HepG2 (cell line): ENCODE measurements around the gene TYMS. TPM values are rescaled to one million over a fixed set of nuclear protein-coding genes. Genes with fewer than 3 reads are reported as not detected.

Source experiments
- ATF1 ChIP-seq: IDR thresholded peaks from 2 replicates; pipeline ENCODE4 v1.6.1; 2016; ENCODE audit warnings: mild to moderate bottlenecking, control low read depth
- DR1 ChIP-seq: sonication (generic); formaldehyde crosslinking; IDR thresholded peaks from 2 replicates; pipeline ENCODE4 v1.8.0; 2021; ENCODE audit warnings: mild to moderate bottlenecking, missing genetic modification reagents, inconsistent platforms
- NCOR1 ChIP-seq: fragments of 200-600 bp; sonication (generic); IDR thresholded peaks from 2 replicates; pipeline ENCODE4 v1.7.0; 2017; ENCODE audit warnings: antibody characterized with exemption, low read length, borderline replicate concordance
- NFYC ChIP-seq: IDR thresholded peaks from 2 replicates; pipeline ENCODE4 v1.6.1; 2016; ENCODE audit warnings: missing genetic modification reagents, missing compliant biosample characterization
- POLR2G ChIP-seq: fragments of 200-400 bp; formaldehyde crosslinking; IDR thresholded peaks from 2 replicates; pipeline ENCODE4 v1.6.1; 2018; ENCODE audit warnings: mild to moderate bottlenecking, low read depth, low read length, moderate library complexity
- SAP130 ChIP-seq: IDR thresholded peaks from 2 replicates; pipeline ENCODE4 v1.6.1; 2016; ENCODE audit warnings: low read depth
- SKI ChIP-seq: fragments of 450-650 bp; IDR thresholded peaks from one replicate; pipeline ENCODE4 v1.6.1; 2018; ENCODE audit warnings: mild to moderate bottlenecking; ENCODE audit not compliant: partially characterized antibody
- SRSF1 ChIP-seq: fragments of 200-400 bp; formaldehyde crosslinking; optimal IDR thresholded peaks from 2 replicates; pipeline ENCODE3; 2017; ENCODE audit warnings: mild to moderate bottlenecking, low read depth, low read length, moderate library complexity
- WIZ ChIP-seq: sonication (generic); formaldehyde crosslinking; IDR thresholded peaks from 2 replicates; pipeline ENCODE4 v1.5.1; 2020; ENCODE audit warnings: mild to moderate bottlenecking, missing genetic modification reagents
- ZNF282 ChIP-seq: fragments of 450-650 bp; IDR thresholded peaks from 2 replicates; pipeline ENCODE4 v1.6.1; 2018; ENCODE audit not compliant: partially characterized antibody
- ZNF34 ChIP-seq: sonication (generic); formaldehyde crosslinking; IDR thresholded peaks from 2 replicates; pipeline ENCODE4 v1.4.0; 2020; ENCODE audit warnings: mild to moderate bottlenecking, missing genetic modification reagents, borderline replicate concordance
- ZNF501 ChIP-seq: sonication (generic); formaldehyde crosslinking; IDR thresholded peaks from 2 replicates; pipeline ENCODE4 v1.5.1; 2020; ENCODE audit warnings: mild to moderate bottlenecking, moderate library complexity, missing genetic modification reagents
- ZNF547 ChIP-seq: sonication (generic); formaldehyde crosslinking; IDR thresholded peaks from 2 replicates; pipeline ENCODE4 v1.5.1; 2020; ENCODE audit warnings: mild to moderate bottlenecking, missing genetic modification reagents
- ZNF556 ChIP-seq: sonication (generic); formaldehyde crosslinking; IDR thresholded peaks from 2 replicates; pipeline ENCODE4 v1.4.0; 2020; ENCODE audit warnings: mild to moderate bottlenecking, missing genetic modification reagents, borderline replicate concordance
- polyA plus RNA-seq, 8 experiments: library from polyadenylated mRNA; depleted of rRNA in 3 of 8; stranded (reverse) in 7 of 8; unstranded in 1 of 8; fragments of >200 nt; fragmentation: Illumina TruSeq in 4 of 8; extraction: Trizol in 4 of 8; gene quantifications; 2 replicates each; pipeline versions ENCODE4 v1.2.1 to v1.2.3, GENCODE V29; 2011 to 2016; ENCODE audit warnings: low read depth in 4 of 8, missing spikeins in 1 of 8, mixed read lengths in 1 of 8; ENCODE audit not compliant: insufficient read depth in 1 of 8
- total RNA-seq, 5 experiments: library from RNA; depleted of rRNA; stranded (reverse); fragments of >200 nt; fragmentation: Illumina TruSeq; extraction: Trizol; gene quantifications; 2 replicates each; pipeline ENCODE4 v1.2.3, GENCODE V29; 2016; ENCODE audit warnings: low read depth in 1 of 5
- TF ChIP-seq, protein P1 (sequence below): sonication (generic); formaldehyde crosslinking; IDR thresholded peaks from 2 replicates; pipeline ENCODE4 v1.8.1; 2023; ENCODE audit warnings: mild to moderate bottlenecking, missing genetic modification reagents
- TF ChIP-seq, protein P2 (sequence below): sonication (generic); formaldehyde crosslinking; IDR thresholded peaks from one replicate; pipeline ENCODE4 v1.5.1; 2020; ENCODE audit warnings: mild to moderate bottlenecking, missing genetic modification reagents; ENCODE audit errors: not compliant biosample characterization
- TF ChIP-seq, protein P3 (sequence below): sonication (generic); formaldehyde crosslinking; IDR thresholded peaks from 2 replicates; pipeline ENCODE4 v1.8.1; 2023; ENCODE audit warnings: missing genetic modification reagents, mild to moderate bottlenecking, borderline replicate concordance
- TF ChIP-seq, protein P4 (sequence below): sonication (generic); formaldehyde crosslinking; IDR thresholded peaks from 2 replicates; pipeline ENCODE4 v1.8.0; 2022; ENCODE audit warnings: mild to moderate bottlenecking, missing genetic modification reagents, borderline replicate concordance

TYMS gene
- total and polyA plus RNA-seq, 2 of the 13 experiments (the other 11 are each of a cell fraction or from before 2014, with no cell fraction given) = 80.1 to 106 TPM

DNA sequence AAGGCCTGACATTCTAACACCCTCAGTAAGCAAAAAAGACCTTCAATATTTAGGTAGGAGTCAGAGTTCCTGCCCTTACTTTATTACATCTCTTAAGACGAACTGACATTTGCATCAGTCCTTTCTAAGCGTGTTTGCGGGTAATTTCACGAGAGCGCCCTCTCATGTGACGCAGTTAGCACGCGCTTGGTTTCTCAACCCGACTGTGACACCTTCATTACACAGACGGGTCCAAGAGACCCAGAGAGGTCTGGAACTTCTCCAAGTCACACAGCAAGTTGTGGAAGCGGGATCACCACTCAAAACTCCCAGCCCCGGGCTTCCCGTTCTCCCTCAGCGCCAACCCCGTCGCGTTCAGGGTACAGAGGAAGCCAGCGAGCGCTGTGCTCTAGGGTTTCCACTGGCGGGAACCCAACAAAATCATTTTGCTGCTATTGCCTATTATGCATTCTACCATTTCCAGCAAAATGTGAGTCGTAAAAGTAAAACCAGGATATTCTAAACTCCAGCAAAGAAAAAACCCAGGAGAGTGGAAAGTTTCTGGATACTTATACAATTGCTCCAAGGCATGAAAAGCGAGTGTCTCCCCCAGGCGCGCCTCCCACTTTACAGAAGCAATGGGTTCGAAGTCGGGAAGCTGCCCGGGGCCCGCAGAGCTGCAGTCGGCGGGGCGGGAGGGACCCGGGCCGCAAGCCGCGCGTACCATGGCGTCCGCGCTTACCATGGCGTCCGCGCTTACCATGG is 54.4 kb downstream of the TYMS start (continued):
- TF ChIP-seq ZNF547 (CRISPR knock-in tag) (0 out of 2 replicates have a peak, but pooled peaks have one; percentile 38), DR1 (no peak), SAP130 (peak; percentile 57), NCOR1 (no peak), POLR2G (peak; percentile 52), ZNF501 (CRISPR knock-in tag) (peak; percentile 54), NFYC (no peak), ZNF34 (CRISPR knock-in tag) (peak; percentile 33; the same call in 1 of the 2 replicates), SKI (peak; percentile 11), ZNF556 (peak; percentile 24; the same call in 1 of the 2 replicates), ATF1 (peak; percentile 71), WIZ (CRISPR knock-in tag) (peak; percentile 22; the same call in 1 of the 2 replicates), ZNF282 (no peak), SRSF1 (no peak)
- TF ChIP-seq, protein P1, sequence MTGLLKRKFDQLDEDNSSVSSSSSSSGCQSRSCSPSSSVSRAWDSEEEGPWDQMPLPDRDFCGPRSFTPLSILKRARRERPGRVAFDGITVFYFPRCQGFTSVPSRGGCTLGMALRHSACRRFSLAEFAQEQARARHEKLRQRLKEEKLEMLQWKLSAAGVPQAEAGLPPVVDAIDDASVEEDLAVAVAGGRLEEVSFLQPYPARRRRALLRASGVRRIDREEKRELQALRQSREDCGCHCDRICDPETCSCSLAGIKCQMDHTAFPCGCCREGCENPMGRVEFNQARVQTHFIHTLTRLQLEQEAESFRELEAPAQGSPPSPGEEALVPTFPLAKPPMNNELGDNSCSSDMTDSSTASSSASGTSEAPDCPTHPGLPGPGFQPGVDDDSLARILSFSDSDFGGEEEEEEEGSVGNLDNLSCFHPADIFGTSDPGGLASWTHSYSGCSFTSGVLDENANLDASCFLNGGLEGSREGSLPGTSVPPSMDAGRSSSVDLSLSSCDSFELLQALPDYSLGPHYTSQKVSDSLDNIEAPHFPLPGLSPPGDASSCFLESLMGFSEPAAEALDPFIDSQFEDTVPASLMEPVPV (CRISPR knock-in tag) = no peak
- TF ChIP-seq, protein P2, sequence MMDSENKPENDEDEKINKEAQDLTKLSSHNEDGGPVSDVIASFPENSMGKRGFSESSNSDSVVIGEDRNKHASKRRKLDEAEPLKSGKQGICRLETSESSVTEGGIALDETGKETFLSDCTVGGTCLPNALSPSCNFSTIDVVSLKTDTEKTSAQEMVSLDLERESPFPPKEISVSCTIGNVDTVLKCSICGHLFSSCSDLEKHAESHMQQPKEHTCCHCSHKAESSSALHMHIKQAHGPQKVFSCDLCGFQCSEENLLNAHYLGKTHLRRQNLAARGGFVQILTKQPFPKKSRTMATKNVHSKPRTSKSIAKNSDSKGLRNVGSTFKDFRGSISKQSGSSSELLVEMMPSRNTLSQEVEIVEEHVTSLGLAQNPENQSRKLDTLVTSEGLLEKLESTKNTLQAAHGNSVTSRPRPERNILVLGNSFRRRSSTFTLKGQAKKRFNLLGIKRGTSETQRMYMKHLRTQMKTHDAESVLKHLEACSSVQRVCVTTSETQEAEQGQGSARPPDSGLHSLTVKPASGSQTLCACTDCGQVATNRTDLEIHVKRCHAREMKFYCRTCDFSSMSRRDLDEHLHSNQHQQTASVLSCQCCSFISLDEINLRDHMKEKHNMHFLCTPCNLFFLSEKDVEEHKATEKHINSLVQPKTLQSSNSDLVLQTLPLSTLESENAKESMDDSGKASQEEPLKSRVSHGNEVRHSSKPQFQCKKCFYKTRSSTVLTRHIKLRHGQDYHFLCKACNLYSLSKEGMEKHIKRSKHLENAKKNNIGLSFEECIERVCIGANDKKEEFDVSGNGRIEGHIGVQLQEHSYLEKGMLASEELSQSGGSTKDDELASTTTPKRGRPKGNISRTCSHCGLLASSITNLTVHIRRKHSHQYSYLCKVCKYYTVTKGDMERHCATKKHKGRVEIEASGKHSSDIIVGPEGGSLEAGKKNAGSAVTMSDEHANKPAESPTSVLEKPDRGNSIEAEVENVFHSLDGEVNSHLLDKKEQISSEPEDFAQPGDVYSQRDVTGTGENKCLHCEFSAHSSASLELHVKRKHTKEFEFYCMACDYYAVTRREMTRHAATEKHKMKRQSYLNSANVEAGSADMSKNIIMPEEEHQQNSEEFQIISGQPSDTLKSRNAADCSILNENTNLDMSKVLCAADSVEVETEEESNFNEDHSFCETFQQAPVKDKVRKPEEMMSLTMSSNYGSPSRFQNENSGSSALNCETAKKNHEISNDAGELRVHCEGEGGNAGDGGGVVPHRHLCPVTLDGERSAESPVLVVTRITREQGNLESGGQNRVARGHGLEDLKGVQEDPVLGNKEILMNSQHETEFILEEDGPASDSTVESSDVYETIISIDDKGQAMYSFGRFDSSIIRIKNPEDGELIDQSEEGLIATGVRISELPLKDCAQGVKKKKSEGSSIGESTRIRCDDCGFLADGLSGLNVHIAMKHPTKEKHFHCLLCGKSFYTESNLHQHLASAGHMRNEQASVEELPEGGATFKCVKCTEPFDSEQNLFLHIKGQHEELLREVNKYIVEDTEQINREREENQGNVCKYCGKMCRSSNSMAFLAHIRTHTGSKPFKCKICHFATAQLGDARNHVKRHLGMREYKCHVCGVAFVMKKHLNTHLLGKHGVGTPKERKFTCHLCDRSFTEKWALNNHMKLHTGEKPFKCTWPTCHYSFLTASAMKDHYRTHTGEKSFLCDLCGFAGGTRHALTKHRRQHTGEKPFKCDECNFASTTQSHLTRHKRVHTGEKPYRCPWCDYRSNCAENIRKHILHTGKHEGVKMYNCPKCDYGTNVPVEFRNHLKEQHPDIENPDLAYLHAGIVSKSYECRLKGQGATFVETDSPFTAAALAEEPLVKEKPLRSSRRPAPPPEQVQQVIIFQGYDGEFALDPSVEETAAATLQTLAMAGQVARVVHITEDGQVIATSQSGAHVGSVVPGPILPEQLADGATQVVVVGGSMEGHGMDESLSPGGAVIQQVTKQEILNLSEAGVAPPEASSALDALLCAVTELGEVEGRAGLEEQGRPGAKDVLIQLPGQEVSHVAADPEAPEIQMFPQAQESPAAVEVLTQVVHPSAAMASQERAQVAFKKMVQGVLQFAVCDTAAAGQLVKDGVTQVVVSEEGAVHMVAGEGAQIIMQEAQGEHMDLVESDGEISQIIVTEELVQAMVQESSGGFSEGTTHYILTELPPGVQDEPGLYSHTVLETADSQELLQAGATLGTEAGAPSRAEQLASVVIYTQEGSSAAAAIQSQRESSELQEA (CRISPR knock-in tag) = peak; percentile 75
- TF ChIP-seq, protein P3, sequence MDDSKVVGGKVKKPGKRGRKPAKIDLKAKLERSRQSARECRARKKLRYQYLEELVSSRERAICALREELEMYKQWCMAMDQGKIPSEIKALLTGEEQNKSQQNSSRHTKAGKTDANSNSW (CRISPR knock-in tag) = peak; percentile 92; the same call in 1 of the 2 replicates
- TF ChIP-seq, protein P4, sequence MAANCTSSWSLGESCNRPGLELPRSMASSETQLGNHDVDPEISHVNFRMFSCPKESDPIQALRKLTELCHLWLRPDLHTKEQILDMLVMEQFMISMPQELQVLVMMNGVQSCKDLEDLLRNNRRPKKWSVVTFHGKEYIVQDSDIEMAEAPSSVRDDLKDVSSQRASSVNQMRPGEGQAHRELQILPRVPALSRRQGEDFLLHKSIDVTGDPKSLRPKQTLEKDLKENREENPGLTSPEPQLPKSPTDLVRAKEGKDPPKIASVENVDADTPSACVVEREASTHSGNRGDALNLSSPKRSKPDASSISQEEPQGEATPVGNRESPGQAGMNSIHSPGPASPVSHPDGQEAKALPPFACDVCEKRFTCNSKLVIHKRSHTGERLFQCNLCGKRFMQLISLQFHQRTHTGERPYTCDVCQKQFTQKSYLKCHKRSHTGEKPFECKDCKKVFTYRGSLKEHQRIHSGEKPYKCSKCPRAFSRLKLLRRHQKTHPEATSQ (CRISPR knock-in tag) = no peak
